WTC11 (cell line): ENCODE results near the gene TPT1. TPM values are rescaled to one million over a fixed set of nuclear protein-coding genes. Genes with fewer than 3 reads are reported as not detected.

Source experiments
- ATAC-seq: fragments of 200-7000 bp; cut with Tn5 transposase; 2 replicates; pipeline ENCODE4 v1.10.0; 2021; ENCODE audit warnings: mild to moderate bottlenecking, moderate library complexity
- CTCF ChIA-PET: fragments of 300-600 bp; sonication (Branson Sonifier 250); formaldehyde crosslinking; loops from one replicate; lab custom pipeline; 2021; ENCODE audit warnings: antibody characterized with exemption; lab: Charles Lee
- POLR2A ChIA-PET: fragments of 350-600 bp; sonication (Branson Sonifier 250); formaldehyde crosslinking; loops from one replicate; lab custom pipeline; 2021; ENCODE audit warnings: antibody characterized with exemption; lab: Charles Lee
- DNase-seq: peaks from one replicate; pipeline ENCODE4 v3.0.0; 2021; ENCODE audit warnings: low spot score
- H3K27ac Mint-ChIP-seq: 2 replicates; pipeline ENCODE4 v1.8.0; 2021; ENCODE audit warnings: mixed read lengths
- H3K27me3 Mint-ChIP-seq: 2 replicates; pipeline ENCODE4 v1.8.0; 2021; ENCODE audit warnings: low read depth, mild to moderate bottlenecking, moderate library complexity, mixed read lengths
- H3K36me3 Mint-ChIP-seq: 2 replicates; pipeline ENCODE4 v1.8.0; 2021; ENCODE audit warnings: mixed read lengths
- H3K4me1 Mint-ChIP-seq: 2 replicates; pipeline ENCODE4 v1.8.0; 2022; ENCODE audit warnings: mixed read lengths
- H3K4me3 Mint-ChIP-seq: 2 replicates; pipeline ENCODE4 v1.8.0; 2021; ENCODE audit warnings: mild to moderate bottlenecking, moderate library complexity, mixed read lengths
- H3K9me3 Mint-ChIP-seq: 2 replicates; pipeline ENCODE4 v1.8.0; 2021; ENCODE audit warnings: mixed read lengths
- AR ChIP-seq: fragments of 250-450 bp; sonication (Bioruptor Pico); IDR thresholded peaks from 2 replicates; pipeline ENCODE4 v1.9.0; 2021; ENCODE audit warnings: mild to moderate bottlenecking
- ATF1 ChIP-seq: sonication (generic); formaldehyde crosslinking; IDR thresholded peaks from 2 replicates; pipeline ENCODE4 v1.8.1; 2023; ENCODE audit warnings: mild to moderate bottlenecking, moderate library complexity, missing genetic modification reagents
- CREB1 ChIP-seq: sonication (generic); formaldehyde crosslinking; IDR thresholded peaks from 2 replicates; pipeline ENCODE4 v1.8.0; 2023; ENCODE audit warnings: mild to moderate bottlenecking, missing genetic modification reagents
- E2F5 ChIP-seq: sonication (generic); formaldehyde crosslinking; IDR thresholded peaks from 2 replicates; pipeline ENCODE4 v1.8.1; 2022; ENCODE audit warnings: mild to moderate bottlenecking, moderate library complexity, missing genetic modification reagents
- EMX1 ChIP-seq: fragments of 250-450 bp; sonication (Bioruptor Pico); IDR thresholded peaks from 2 replicates; pipeline ENCODE4 v1.8.0; 2021; ENCODE audit warnings: mild to moderate bottlenecking
- ESRRA ChIP-seq: sonication (generic); formaldehyde crosslinking; IDR thresholded peaks from 2 replicates; pipeline ENCODE4 v1.8.1; 2022; ENCODE audit warnings: mild to moderate bottlenecking, missing genetic modification reagents, borderline replicate concordance
- FOXP4 ChIP-seq: sonication (generic); formaldehyde crosslinking; IDR thresholded peaks from 2 replicates; pipeline ENCODE4 v1.8.0; 2022; ENCODE audit warnings: mild to moderate bottlenecking, missing genetic modification reagents
- GABPB1 ChIP-seq: sonication (generic); formaldehyde crosslinking; IDR thresholded peaks from 2 replicates; pipeline ENCODE4 v1.8.1; 2023; ENCODE audit warnings: mild to moderate bottlenecking, missing genetic modification reagents
- GTF2I ChIP-seq: fragments of 250-450 bp; sonication (Bioruptor Pico); conservative IDR thresholded peaks from 2 replicates; pipeline ENCODE4 v1.4.0; 2021; ENCODE audit warnings: mild to moderate bottlenecking
- NFYB ChIP-seq: sonication (generic); formaldehyde crosslinking; conservative IDR thresholded peaks from 2 replicates; pipeline ENCODE4 v1.8.0; 2022; ENCODE audit warnings: low read depth, missing genetic modification reagents
- PRDM15 ChIP-seq: sonication (generic); formaldehyde crosslinking; IDR thresholded peaks from 2 replicates; pipeline ENCODE4 v1.8.0; 2022; ENCODE audit warnings: missing genetic modification reagents
- SMAD4 ChIP-seq: sonication (generic); formaldehyde crosslinking; IDR thresholded peaks from 2 replicates; pipeline ENCODE4 v1.8.0; 2022; ENCODE audit warnings: mild to moderate bottlenecking, missing genetic modification reagents
- TEAD1 ChIP-seq: sonication (generic); formaldehyde crosslinking; IDR thresholded peaks from 2 replicates; pipeline ENCODE4 v1.8.0; 2022; ENCODE audit warnings: mild to moderate bottlenecking, missing genetic modification reagents
- ZNF423 ChIP-seq: fragments of 250-450 bp; sonication (Bioruptor Pico); IDR thresholded peaks from 2 replicates; pipeline ENCODE4 v2.1.2; 2022; ENCODE audit warnings: mild to moderate bottlenecking, moderate library complexity
- ZSCAN18 ChIP-seq: fragments of 250-450 bp; sonication (Bioruptor Pico); IDR thresholded peaks from 2 replicates; pipeline ENCODE4 v2.1.2; 2022; ENCODE audit warnings: mild to moderate bottlenecking, moderate library complexity
- total RNA-seq: library from RNA; stranded (reverse); gene quantifications from 3 replicates; pipeline ENCODE4 v1.2.3, GENCODE V29; 2021
- TF ChIP-seq, protein P1 (sequence below): fragments of 200-600 bp; IDR thresholded peaks from 2 replicates; pipeline ENCODE4 v1.8.0; 2022; ENCODE audit warnings: antibody characterized with exemption
- TF ChIP-seq, protein P2 (sequence below): sonication (generic); formaldehyde crosslinking; IDR thresholded peaks from 2 replicates; pipeline ENCODE4 v1.8.0; 2023; ENCODE audit warnings: missing genetic modification reagents
- TF ChIP-seq, protein P3 (sequence below): fragments of 250-450 bp; sonication (Bioruptor Pico); conservative IDR thresholded peaks from 2 replicates; pipeline ENCODE4 v1.9.0; 2021; ENCODE audit warnings: mild to moderate bottlenecking
- TF ChIP-seq, protein P4 (sequence below): sonication (generic); formaldehyde crosslinking; IDR thresholded peaks from 2 replicates; pipeline ENCODE4 v1.8.1; 2023; ENCODE audit warnings: mild to moderate bottlenecking, moderate library complexity, missing genetic modification reagents

TPT1 gene
- total RNA-seq, 1 experiment from 2014 or later = 1,861 TPM

DNA sequence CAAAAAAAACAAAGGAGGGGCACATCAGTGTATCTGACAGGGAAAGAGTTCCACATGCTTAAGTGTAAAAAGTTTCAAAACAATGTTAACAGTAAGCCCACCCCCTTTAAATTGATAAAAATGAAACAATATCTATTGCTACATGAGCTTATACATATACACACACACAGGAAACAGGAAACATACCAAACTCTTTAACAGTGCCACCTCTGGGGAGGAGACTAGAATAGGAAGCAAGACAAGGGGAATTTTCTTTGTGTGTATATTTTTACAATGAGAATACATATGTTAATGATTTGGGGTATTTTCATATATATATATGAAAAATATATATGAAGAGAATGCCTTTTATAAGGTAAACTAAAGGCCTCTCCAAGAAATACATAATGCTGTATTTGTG, 44.7 kb downstream of the TPT1 start (continued):
- TF ChIP-seq ATF1 (CRISPR knock-in tag) = no peak
- TF ChIP-seq ZNF423 (CRISPR knock-in tag) = no peak
- TF ChIP-seq ZSCAN18 = no peak
- no peak for TF ChIP-seq CREB1 (CRISPR knock-in tag)
- TF ChIP-seq NFYB (CRISPR knock-in tag) = no peak

DNA sequence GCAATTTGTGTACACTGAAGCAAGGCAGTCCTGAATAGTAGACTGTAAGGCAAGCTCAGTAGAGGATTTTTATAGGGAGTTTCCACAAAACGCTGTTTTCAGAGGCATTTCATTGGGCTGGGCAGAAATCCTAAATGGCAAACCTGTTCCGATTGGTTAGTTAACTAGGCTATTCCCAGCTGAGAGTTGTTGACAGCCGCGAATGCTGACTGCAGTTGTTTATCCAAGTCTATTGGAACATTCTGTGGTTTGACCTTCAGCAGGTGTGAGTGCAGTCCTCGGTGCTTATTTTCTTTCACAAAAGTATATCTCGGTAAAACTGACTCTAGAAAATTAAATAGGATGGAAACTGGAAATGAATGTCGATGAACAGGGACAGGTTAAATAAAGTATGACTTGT, 45.4 kb downstream of the TPT1 start:
- H3K27me3 Mint-ChIP-seq = no peaks in the 10 kb centered on the region
- CTCF ChIA-PET = interaction anchor here (1.0 to 1.1 kb wide), 2 partner anchors 14 to 251 kb away, joined by 3 to 4 read pairs; no protein-coding TSS in a partner anchor
- H3K9me3 Mint-ChIP-seq = no peaks in the 10 kb centered on the region
- no peak for ATAC-seq
- POLR2A ChIA-PET = no interaction called here
- peaks cover 9% of the 10 kb centered on the region for H3K4me1 Mint-ChIP-seq
- no peak overlapping the region for H3K4me3 Mint-ChIP-seq
- H3K36me3 Mint-ChIP-seq = no peaks in the 10 kb centered on the region
- no peak overlapping the region for H3K27ac Mint-ChIP-seq
- no peak for DNase-seq
- TF ChIP-seq FOXP4 (CRISPR knock-in tag) = no peak
- no peak for TF ChIP-seq SMAD4 (CRISPR knock-in tag)
- TF ChIP-seq PRDM15 = no peak
- no peak for TF ChIP-seq EMX1 (CRISPR knock-in tag)
- no peak for TF ChIP-seq E2F5 (CRISPR knock-in tag)
- TF ChIP-seq, protein P1, sequence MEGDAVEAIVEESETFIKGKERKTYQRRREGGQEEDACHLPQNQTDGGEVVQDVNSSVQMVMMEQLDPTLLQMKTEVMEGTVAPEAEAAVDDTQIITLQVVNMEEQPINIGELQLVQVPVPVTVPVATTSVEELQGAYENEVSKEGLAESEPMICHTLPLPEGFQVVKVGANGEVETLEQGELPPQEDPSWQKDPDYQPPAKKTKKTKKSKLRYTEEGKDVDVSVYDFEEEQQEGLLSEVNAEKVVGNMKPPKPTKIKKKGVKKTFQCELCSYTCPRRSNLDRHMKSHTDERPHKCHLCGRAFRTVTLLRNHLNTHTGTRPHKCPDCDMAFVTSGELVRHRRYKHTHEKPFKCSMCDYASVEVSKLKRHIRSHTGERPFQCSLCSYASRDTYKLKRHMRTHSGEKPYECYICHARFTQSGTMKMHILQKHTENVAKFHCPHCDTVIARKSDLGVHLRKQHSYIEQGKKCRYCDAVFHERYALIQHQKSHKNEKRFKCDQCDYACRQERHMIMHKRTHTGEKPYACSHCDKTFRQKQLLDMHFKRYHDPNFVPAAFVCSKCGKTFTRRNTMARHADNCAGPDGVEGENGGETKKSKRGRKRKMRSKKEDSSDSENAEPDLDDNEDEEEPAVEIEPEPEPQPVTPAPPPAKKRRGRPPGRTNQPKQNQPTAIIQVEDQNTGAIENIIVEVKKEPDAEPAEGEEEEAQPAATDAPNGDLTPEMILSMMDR = no peak
- no peak for TF ChIP-seq GABPB1 (CRISPR knock-in tag)
- TF ChIP-seq ESRRA = no peak
- TF ChIP-seq, protein P2, sequence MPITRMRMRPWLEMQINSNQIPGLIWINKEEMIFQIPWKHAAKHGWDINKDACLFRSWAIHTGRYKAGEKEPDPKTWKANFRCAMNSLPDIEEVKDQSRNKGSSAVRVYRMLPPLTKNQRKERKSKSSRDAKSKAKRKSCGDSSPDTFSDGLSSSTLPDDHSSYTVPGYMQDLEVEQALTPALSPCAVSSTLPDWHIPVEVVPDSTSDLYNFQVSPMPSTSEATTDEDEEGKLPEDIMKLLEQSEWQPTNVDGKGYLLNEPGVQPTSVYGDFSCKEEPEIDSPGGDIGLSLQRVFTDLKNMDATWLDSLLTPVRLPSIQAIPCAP (CRISPR knock-in tag) = no peak
- no peak for TF ChIP-seq GTF2I (CRISPR knock-in tag)
- no peak for TF ChIP-seq TEAD1 (CRISPR knock-in tag)
- TF ChIP-seq, protein P3, sequence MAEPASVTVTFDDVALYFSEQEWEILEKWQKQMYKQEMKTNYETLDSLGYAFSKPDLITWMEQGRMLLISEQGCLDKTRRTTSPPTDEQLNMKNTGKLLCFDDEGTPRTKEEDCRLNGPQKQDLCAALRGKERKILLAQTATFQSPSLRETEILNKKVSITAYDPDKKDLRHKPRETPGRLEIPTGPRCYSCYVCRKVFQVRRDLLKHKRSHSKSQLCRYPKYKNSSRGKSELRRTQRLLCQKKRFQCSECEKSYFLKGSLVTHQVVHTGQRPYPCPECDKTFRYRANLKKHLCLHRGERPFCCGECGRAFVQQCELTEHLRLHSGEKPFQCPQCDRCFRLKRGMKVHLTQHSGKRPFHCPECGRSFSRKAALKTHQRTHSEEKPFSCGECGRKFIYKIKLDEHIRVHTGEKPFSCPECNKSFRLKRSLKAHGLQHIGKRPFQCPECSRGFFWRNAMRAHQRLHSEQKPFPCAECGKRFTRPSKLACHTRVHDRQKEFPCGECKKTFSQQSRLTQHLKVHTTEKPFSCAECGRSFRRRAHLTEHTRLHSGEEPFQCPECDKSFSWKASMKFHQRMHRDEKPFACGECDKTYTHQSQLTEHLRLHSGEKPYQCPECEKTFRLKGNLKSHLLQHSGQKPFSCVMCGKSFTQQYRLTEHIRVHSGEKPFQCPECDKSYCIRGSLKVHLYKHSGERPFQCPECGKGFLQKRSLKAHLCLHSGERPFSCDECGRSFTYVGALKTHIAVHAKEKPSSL (CRISPR knock-in tag) = no peak
- TF ChIP-seq, protein P4, sequence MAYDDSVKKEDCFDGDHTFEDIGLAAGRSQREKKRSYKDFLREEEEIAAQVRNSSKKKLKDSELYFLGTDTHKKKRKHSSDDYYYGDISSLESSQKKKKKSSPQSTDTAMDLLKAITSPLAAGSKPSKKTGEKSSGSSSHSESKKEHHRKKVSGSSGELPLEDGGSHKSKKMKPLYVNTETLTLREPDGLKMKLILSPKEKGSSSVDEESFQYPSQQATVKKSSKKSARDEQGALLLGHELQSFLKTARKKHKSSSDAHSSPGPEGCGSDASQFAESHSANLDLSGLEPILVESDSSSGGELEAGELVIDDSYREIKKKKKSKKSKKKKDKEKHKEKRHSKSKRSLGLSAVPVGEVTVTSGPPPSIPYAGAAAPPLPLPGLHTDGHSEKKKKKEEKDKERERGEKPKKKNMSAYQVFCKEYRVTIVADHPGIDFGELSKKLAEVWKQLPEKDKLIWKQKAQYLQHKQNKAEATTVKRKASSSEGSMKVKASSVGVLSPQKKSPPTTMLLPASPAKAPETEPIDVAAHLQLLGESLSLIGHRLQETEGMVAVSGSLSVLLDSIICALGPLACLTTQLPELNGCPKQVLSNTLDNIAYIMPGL = no peak
- TF ChIP-seq AR (CRISPR knock-in tag) = no peak
